Endothelial cell of umbilical vein (primary cell): ENCODE measurements around the gene PRAMEF8.
"Not testable (repeated sequence)": the region's sequence is repeated elsewhere in the genome, so short reads cannot be mapped to it uniquely, and the experiment has no call there.

Experiments
- MAX ChIP-seq: IDR thresholded peaks from 2 replicates; pipeline ENCODE4 v1.6.1; 2011; ENCODE audit not compliant: insufficient read depth, insufficient read length
- MYC ChIP-seq: IDR thresholded peaks from one replicate; pipeline ENCODE4 v1.6.1; 2011; ENCODE audit warnings: mild to moderate bottlenecking, low read depth, low read length

GRCh38 chr1:13277016-13277415 lies 7.9 kb downstream of the PRAMEF8 start:
- not testable (repeated sequence) for TF ChIP-seq MAX, MYC
